Liver (tissue), 3 donors: ENCODE measurements around the gene CCL18.

Experiments
- SP1 ChIP-seq: IDR thresholded peaks from 2 replicates; pipeline ENCODE4 v1.6.1; 2018; ENCODE audit warnings: antibody characterized with exemption, mild to moderate bottlenecking
- TAF1 ChIP-seq: conservative IDR thresholded peaks from 2 replicates; pipeline ENCODE4 v1.6.1; 2016; ENCODE audit warnings: antibody characterized with exemption, mild to moderate bottlenecking
- TF ChIP-seq, protein P1 (sequence below): fragments of 150-350 bp; IDR thresholded peaks from 2 replicates; pipeline ENCODE4 v1.5.1; 2017; ENCODE audit warnings: improper control_type of control experiment, low read depth, low read length; ENCODE audit not compliant: missing input control
- TF ChIP-seq, protein P2 (sequence below): IDR thresholded peaks from 2 replicates; pipeline ENCODE4 v1.6.1; 2016; ENCODE audit warnings: antibody characterized with exemption, mild to moderate bottlenecking
- TF ChIP-seq, protein P3 (sequence below): IDR thresholded peaks from 2 replicates; pipeline ENCODE4 v1.6.1; 2016; ENCODE audit warnings: antibody characterized with exemption
- donor health status: healthy.
- donor health status: healthy.

DNA sequence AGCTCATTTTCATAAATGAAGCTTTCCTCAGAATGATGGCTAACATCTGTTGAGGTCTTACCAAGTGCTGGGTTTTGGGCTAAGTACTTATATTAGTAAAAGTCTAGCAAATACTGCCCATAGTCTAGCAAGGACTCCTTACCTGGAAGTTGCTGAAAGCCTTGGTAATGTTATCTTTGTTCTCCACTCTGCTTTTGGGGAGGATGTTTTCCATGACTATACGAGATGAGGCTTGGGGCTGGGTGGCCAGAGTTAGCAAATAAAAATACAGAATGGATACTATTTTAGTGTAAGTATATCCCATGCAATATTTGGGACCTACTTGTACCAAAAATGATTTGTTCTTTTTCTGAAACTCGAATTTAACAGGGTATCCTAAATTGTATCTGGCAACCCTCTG, 7.7 kb downstream of the CCL18 start:
- TF ChIP-seq, protein P1, sequence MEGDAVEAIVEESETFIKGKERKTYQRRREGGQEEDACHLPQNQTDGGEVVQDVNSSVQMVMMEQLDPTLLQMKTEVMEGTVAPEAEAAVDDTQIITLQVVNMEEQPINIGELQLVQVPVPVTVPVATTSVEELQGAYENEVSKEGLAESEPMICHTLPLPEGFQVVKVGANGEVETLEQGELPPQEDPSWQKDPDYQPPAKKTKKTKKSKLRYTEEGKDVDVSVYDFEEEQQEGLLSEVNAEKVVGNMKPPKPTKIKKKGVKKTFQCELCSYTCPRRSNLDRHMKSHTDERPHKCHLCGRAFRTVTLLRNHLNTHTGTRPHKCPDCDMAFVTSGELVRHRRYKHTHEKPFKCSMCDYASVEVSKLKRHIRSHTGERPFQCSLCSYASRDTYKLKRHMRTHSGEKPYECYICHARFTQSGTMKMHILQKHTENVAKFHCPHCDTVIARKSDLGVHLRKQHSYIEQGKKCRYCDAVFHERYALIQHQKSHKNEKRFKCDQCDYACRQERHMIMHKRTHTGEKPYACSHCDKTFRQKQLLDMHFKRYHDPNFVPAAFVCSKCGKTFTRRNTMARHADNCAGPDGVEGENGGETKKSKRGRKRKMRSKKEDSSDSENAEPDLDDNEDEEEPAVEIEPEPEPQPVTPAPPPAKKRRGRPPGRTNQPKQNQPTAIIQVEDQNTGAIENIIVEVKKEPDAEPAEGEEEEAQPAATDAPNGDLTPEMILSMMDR: no peak
- TF ChIP-seq, protein P2, sequence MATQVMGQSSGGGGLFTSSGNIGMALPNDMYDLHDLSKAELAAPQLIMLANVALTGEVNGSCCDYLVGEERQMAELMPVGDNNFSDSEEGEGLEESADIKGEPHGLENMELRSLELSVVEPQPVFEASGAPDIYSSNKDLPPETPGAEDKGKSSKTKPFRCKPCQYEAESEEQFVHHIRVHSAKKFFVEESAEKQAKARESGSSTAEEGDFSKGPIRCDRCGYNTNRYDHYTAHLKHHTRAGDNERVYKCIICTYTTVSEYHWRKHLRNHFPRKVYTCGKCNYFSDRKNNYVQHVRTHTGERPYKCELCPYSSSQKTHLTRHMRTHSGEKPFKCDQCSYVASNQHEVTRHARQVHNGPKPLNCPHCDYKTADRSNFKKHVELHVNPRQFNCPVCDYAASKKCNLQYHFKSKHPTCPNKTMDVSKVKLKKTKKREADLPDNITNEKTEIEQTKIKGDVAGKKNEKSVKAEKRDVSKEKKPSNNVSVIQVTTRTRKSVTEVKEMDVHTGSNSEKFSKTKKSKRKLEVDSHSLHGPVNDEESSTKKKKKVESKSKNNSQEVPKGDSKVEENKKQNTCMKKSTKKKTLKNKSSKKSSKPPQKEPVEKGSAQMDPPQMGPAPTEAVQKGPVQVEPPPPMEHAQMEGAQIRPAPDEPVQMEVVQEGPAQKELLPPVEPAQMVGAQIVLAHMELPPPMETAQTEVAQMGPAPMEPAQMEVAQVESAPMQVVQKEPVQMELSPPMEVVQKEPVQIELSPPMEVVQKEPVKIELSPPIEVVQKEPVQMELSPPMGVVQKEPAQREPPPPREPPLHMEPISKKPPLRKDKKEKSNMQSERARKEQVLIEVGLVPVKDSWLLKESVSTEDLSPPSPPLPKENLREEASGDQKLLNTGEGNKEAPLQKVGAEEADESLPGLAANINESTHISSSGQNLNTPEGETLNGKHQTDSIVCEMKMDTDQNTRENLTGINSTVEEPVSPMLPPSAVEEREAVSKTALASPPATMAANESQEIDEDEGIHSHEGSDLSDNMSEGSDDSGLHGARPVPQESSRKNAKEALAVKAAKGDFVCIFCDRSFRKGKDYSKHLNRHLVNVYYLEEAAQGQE: no peak
- TF ChIP-seq SP1: no peak
- TF ChIP-seq TAF1: no peak
- TF ChIP-seq, protein P3, sequence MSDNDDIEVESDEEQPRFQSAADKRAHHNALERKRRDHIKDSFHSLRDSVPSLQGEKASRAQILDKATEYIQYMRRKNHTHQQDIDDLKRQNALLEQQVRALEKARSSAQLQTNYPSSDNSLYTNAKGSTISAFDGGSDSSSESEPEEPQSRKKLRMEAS: no peak
